Omental fat pad (tissue), 4 donors: ENCODE results near the gene KCNT1. TPM values are rescaled to one million over a fixed set of nuclear protein-coding genes. Genes with fewer than 3 reads are reported as not detected.

Experiments
- ATAC-seq: fragments of 150-250 bp; one replicate; pipeline ENCODE4 v1.9.1; 2016; ENCODE audit warnings: mild to moderate bottlenecking, moderate library complexity; ENCODE audit not compliant: low FRiP score
- DNase-seq: peaks from one replicate; pipeline ENCODE4 v3.0.0-alpha.2; 2019; ENCODE audit warnings: low spot score
- total RNA-seq, 4 donors: library from RNA; depleted of rRNA; stranded (reverse); fragments of >200 nt; gene quantifications; one replicate each; pipeline ENCODE4 v1.1.0, GENCODE V29; 2016
- TF ChIP-seq, protein P1 (sequence below), 3 donors: fragments of 450-650 bp; IDR thresholded peaks; one replicate each; pipeline ENCODE4 v1.5.1; 2016 to 2017; ENCODE audit warnings: antibody characterized with exemption in 3 of 3, mild to moderate bottlenecking in 3 of 3, moderate library complexity in 2 of 3

The KCNT1 gene
- total RNA-seq, 4 donors from 2014 or later = 0.24 to 0.95 TPM; not detected in 2

DNA sequence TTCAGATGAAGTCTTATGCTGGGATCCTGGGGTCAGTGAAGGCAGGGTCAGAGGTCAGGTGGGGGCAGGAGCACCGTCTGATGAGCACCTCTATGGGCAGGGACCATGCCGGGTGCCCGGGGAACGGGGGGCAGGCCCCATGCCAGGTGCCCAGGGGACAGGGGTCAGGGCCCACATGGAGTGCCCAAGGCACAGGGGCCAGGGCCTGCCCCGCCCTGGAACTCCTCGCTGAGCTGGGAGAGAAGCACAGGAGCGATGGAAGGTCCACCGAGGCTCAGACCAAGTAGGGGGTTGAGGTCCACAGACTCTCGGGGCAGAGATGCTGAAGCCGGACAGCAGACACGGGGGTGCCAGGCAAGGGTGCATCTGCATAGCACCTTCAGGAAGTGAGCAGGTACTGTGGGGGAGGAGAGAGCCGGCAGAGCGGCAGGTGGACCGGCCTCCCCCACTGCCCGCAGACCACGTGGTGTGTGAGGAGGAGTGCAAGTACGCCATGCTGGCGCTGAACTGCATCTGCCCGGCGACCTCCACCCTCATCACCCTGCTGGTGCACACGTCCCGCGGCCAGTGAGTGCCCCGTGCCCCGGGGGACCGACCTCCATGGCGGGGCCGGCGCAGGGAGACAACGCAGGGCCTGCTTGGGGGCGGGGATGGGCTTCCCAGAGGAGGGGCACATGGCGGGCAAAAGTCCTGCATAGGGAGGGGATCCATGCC is 67.7 kb downstream of the KCNT1 start:
- ATAC-seq (no peak), DNase-seq (no peak)
- TF ChIP-seq, protein P1, sequence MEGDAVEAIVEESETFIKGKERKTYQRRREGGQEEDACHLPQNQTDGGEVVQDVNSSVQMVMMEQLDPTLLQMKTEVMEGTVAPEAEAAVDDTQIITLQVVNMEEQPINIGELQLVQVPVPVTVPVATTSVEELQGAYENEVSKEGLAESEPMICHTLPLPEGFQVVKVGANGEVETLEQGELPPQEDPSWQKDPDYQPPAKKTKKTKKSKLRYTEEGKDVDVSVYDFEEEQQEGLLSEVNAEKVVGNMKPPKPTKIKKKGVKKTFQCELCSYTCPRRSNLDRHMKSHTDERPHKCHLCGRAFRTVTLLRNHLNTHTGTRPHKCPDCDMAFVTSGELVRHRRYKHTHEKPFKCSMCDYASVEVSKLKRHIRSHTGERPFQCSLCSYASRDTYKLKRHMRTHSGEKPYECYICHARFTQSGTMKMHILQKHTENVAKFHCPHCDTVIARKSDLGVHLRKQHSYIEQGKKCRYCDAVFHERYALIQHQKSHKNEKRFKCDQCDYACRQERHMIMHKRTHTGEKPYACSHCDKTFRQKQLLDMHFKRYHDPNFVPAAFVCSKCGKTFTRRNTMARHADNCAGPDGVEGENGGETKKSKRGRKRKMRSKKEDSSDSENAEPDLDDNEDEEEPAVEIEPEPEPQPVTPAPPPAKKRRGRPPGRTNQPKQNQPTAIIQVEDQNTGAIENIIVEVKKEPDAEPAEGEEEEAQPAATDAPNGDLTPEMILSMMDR (IDR thresholded peaks at IDR 0.05) = no peak

DNA sequence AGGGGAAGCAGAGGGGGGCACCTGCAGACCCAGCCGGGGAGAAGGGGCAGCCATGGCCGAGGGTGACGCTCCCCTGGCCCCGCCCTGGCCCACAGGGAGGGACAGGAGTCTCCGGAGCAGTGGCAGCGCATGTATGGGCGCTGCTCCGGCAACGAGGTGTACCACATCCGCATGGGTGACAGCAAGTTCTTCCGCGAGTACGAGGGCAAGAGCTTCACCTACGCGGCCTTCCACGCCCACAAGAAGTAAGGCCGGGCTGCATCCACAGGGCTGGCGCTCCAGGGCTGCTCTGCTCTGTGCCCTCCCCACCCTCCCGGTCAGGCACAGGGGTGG is 68.2 kb downstream of the KCNT1 start:
- DNase-seq = no peak
- TF ChIP-seq, protein P1 (IDR thresholded peaks at IDR 0.05) = no peak
- no peak for ATAC-seq

DNA sequence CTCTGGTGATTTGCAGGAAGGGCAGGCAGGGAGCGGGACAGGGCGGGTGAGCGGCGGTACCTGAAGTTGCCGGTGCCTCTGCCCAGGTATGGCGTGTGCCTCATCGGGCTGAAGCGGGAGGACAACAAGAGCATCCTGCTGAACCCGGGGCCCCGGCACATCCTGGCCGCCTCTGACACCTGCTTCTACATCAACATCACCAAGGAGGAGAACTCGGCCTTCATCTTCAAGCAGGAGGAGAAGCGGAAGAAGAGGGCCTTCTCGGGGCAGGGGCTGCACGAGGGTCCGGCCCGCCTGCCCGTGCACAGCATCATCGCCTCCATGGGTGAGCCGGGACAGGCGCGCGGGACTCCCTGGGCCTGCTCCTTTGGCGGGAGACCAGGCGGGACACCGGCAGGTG is 68.8 kb downstream of the KCNT1 start:
- TF ChIP-seq, protein P1 (IDR thresholded peaks at IDR 0.05) = no peak
- no peak for ATAC-seq
- DNase-seq = no peak

DNA sequence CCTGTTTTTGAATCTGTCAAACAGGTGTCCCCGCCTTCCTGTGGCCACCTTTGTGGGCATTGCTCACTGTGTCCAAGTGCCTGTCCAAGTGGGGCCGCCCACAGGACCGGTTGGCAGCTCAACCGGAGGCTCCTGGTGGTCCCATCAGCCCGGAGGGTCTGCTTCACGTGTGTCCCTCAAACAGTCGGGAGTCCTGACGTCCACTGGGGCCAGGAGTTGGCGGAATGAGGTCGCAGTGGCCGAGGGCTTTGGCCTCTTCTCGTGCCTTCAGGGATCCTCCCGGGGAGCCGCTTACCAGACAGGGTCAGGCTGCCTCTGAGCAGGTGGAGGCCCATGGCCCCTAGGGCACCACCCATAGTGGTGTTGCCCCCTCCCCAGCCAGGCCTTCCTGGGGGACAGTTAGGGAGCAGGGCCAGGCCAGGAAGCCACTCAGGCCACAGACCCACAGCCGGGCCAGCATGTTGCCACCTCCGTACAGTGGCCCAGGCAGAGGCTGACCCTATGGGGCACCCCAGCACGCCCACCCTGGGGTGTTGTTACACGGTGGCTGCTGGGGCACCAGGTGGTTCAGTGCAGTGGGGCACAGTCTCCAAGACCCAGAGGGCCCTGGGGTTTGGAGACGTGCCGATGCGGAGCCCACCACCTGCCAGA is 69.5 kb downstream of the KCNT1 start:
- no peak for DNase-seq
- no peak for ATAC-seq
- TF ChIP-seq, protein P1 (IDR thresholded peaks at IDR 0.05) = no peak

DNA sequence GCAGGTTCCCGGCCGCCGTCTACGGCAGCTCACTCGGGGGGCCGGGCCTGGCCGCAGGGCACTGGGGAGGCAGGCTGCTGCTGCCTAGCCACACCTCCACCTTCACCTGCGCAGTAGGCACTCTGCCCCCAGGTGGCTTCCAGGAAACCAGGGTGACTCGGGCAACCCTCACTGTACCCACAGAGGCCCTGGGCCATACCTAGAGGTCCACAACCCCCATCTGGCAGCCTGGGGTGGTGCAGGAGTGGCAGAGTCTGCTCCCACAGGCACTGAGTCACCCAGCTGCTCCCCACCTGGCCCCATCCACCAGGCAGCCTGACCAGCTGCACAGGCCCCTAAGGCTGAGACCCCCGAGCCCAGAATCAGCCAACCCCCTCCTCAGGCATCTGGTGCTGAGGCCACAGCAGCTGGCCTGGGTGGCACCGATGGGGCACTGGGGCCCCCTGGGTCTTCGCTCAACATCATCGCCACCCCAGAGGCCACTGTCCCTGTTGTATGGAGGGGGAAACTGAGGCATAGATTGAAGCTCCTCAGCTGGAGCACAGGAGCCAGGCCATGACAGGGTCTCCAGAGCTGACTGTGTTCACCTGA is 70.2 kb downstream of the KCNT1 start:
- TF ChIP-seq, protein P1 (IDR thresholded peaks at IDR 0.05) = no peak
- DNase-seq (no peak), ATAC-seq (no peak)

DNA sequence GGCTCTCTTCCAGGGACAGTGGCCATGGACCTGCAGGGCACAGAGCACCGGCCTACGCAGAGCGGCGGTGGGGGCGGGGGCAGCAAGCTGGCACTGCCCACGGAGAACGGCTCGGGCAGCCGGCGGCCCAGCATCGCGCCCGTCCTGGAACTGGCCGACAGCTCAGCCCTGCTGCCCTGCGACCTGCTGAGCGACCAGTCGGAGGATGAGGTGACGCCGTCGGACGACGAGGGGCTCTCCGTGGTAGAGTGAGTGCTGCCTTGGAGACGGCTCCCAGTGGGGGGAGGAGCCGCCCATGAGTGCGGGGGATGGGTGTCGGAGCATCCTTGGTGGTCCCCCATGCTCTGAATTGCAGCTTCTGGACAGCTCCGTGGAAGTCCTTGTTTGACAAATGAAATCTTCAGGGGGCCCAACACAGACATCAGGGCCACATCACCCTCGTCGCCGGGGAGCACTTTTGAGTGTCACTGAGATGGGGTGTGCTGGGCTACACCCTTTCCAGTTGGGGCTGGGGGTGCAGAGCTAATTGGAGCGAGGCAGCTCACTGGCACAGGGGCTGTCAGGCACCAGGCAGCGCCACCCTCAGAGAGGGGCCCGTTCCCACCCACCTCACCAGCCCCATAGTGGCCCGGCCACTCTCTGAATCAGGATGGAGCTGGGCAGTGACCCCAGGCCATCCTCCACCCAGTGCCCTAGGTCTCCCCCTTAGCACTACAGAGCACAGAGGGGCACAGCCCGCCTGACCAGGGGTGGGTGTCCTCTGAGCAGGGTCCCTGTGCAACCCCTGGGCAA is 70.9 kb downstream of the KCNT1 start:
- TF ChIP-seq, protein P1 (IDR thresholded peaks at IDR 0.05) = no peak
- ATAC-seq (no peak), DNase-seq (no peak)
